Gastrocnemius medialis (tissue), 4 donors: ENCODE data around the gene ITGB1.

Source experiments
- CTCF ChIP-seq, 5 experiments: fragments of 450-650 bp in 3 of 5; fragments of 200-600 bp in 2 of 5; sonication (generic) in 2 of 5; IDR thresholded peaks in 4 of 5; conservative IDR thresholded peaks in 1 of 5; 1 replicate in 4 of 5; 2 replicates in 1 of 5; pipeline ENCODE4 v1.5.1; 2016 to 2019; ENCODE audit warnings: antibody characterized with exemption in 5 of 5, mild to moderate bottlenecking in 3 of 5, moderate library complexity in 3 of 5
- POLR2A ChIP-seq, 2 donors: fragments of 450-650 bp; IDR thresholded peaks; one replicate each; pipeline ENCODE4 v1.6.1; 2017; ENCODE audit warnings: antibody characterized with exemption in 2 of 2, mild to moderate bottlenecking in 2 of 2, moderate library complexity in 2 of 2

GRCh38 chr10:32891261-32891660, 66.8 kb downstream of the ITGB1 start:
- TF ChIP-seq CTCF (IDR thresholded peaks at IDR 0.05 in 4 of 5, conservative IDR thresholded peaks at IDR 0.05 in 1 of 5) (no peak), POLR2A (IDR thresholded peaks at IDR 0.05) (no peak)
